ENCODE data around the gene PTGDR. TPM values are rescaled to one million over a fixed set of nuclear protein-coding genes. Genes with fewer than 3 reads are reported as not detected.
A peak's percentile ranks its signal among the peaks of the same experiment; 100 is the strongest.

Gene PTGDR
- total RNA-seq, 4 donors from 2014 or later = 0.26 to 2.9 (median 0.87) TPM

- intact Hi-C loops (cut with DNase I; ENCODE audit: low total_unique reads) = no loop called here
- Histone ChIP-seq H3K36me3 (no peaks in the 10 kb centered on the region), H3K4me1 (peaks cover 0 to 6% of the 10 kb centered on the region in 2 donors), H3K9me3 (no peaks in the 10 kb centered on the region), H3K4me3 (peak within 1 kb of the TSS; percentile 50 to 58), H3K27ac (peak within 1 kb of the TSS; percentile 68 to 86), H3K27me3 (no peaks in the 10 kb centered on the region)
- TF ChIP-seq, protein P1, sequence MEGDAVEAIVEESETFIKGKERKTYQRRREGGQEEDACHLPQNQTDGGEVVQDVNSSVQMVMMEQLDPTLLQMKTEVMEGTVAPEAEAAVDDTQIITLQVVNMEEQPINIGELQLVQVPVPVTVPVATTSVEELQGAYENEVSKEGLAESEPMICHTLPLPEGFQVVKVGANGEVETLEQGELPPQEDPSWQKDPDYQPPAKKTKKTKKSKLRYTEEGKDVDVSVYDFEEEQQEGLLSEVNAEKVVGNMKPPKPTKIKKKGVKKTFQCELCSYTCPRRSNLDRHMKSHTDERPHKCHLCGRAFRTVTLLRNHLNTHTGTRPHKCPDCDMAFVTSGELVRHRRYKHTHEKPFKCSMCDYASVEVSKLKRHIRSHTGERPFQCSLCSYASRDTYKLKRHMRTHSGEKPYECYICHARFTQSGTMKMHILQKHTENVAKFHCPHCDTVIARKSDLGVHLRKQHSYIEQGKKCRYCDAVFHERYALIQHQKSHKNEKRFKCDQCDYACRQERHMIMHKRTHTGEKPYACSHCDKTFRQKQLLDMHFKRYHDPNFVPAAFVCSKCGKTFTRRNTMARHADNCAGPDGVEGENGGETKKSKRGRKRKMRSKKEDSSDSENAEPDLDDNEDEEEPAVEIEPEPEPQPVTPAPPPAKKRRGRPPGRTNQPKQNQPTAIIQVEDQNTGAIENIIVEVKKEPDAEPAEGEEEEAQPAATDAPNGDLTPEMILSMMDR (IDR thresholded peaks at IDR 0.05) = no peak
- TF ChIP-seq POLR2A (IDR thresholded peaks at IDR 0.05) = peak in 1 of 2 donors; percentile 65
- peak; percentile 90 to 92 for DNase-seq
Measured at GRCh38 chr14:52313903-52314594, 46.6 kb downstream of the PTGDR start, which contains the start of gene PTGER2. TSS of gene PTGER2 (plus strand) at chr14:52314312. CDS start at chr14:52314549, 237 bp downstream.

GRCh38 chr14:52314595-52315354, 47.3 kb downstream of the PTGDR start:
- intact Hi-C loops (cut with DNase I; ENCODE audit: low total_unique reads) = no loop called here
- Histone ChIP-seq H3K4me1 (peaks cover 0 to 6% of the 10 kb centered on the region in 2 donors), H3K9me3 (no peaks in the 10 kb centered on the region), H3K27ac (peak overlapping the region; percentile 68 to 86), H3K4me3 (peak overlapping the region; percentile 50 to 58), H3K36me3 (no peaks in the 10 kb centered on the region), H3K27me3 (no peaks in the 10 kb centered on the region)
- no peak for TF ChIP-seq POLR2A (IDR thresholded peaks at IDR 0.05)
- TF ChIP-seq, protein P1 (IDR thresholded peaks at IDR 0.05) = no peak
- peak; percentile 36 to 42 for DNase-seq

DNA sequence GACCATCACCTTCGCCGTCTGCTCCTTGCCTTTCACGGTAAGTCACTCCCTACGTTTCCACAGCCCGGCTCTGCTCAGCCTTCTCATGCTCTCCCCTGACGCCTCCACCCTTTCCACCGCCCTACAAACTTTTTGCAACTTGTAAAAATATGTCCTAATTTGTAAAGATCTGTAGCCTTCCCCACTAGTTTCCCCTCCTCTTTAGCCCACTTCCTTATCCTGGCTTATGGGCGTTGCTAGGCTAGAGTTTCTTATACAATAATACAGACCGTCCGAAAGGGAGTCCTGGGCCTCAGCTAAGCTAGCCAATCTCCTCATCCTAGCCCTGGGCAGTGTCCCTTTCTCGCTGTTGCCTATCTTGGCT, 47.8 kb downstream of the PTGDR start:
- no peaks in the 10 kb centered on the region for H3K27me3 ChIP-seq
- H3K4me1 ChIP-seq = peaks cover 0 to 6% of the 10 kb centered on the region in 2 donors
- TF ChIP-seq POLR2A (IDR thresholded peaks at IDR 0.05) = no peak
- TF ChIP-seq, protein P1 (IDR thresholded peaks at IDR 0.05) = no peak
- intact Hi-C loops (cut with DNase I; ENCODE audit: low total_unique reads) = no loop called here
- DNase-seq = peak in 1 of 2 donors; percentile 34
- peak overlapping the region; percentile 68 to 86 for H3K27ac ChIP-seq
- H3K36me3 ChIP-seq = no peaks in the 10 kb centered on the region
- H3K9me3 ChIP-seq = no peaks in the 10 kb centered on the region
- H3K4me3 ChIP-seq = peak overlapping the region; percentile 50 to 58

GRCh38 chr14:52318062-52318461, 50.6 kb downstream of the PTGDR start:
- Histone ChIP-seq H3K4me1 (no peaks in the 10 kb centered on the region), H3K9me3 (no peaks in the 10 kb centered on the region), H3K27me3 (no peaks in the 10 kb centered on the region), H3K27ac (peak overlapping the region in 1 of 2 donors; percentile 45), H3K4me3 (peak overlapping the region in 1 of 2 donors; percentile 15), H3K36me3 (no peaks in the 10 kb centered on the region)
- no peak for DNase-seq
- TF ChIP-seq, protein P1 (IDR thresholded peaks at IDR 0.05) = no peak
- TF ChIP-seq POLR2A (IDR thresholded peaks at IDR 0.05) = no peak
- intact Hi-C loops (cut with DNase I; ENCODE audit: low total_unique reads) = no loop called here

Measured in uterus (tissue), 4 donors.